HG02759 (cell line): ENCODE data around the gene PTPN6.

ENCODE experiments used
- ATAC-seq: cut with Tn5 transposase; IDR thresholded peaks from one replicate; pipeline ENCODE4 v1.9.1; 2021; ENCODE audit warnings: mild to moderate bottlenecking, moderate library complexity; ENCODE audit not compliant: unreplicated experiment

PTPN6 gene

DNA sequence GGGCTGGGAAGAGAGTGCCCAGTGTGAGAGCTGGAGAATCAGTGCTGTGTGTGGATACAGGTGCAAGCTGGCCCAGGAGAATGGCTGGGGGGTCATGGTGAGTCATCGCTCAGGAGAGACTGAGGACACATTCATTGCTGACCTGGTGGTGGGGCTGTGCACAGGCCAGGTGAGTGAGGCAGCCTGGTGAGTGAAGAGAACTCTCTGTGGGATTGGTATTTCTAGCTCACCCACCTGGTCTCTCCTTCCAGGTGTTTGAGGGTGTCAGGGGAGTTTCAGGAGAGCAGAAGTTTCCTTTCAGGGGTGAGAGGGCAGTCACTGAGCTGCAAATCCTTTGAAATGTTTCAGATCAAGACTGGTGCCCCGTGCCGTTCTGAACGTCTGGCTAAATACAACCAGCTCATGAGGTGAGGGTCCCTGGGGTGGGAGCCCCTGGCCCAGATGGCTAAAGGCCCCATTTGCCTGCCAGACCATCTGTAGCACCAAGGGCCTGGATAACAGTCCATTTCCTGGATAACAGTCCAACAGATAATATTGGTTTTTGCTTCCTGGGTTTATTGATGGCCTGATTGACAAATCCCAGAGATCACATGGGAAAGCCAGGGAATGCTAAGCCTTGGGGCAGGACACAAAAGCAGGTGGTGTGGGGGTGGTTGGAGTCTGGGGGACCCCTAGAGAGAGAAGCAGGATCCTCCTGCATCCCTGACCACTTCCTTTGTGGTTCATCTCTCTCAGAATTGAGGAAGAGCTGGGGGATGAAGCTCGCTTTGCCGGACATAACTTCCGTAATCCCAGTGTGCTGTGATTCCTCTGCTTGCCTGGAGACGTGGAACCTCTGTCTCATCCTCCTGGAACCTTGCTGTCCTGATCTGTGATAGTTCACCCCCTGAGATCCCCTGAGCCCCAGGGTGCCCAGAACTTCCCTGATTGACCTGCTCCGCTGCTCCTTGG lies 28.9 kb upstream of the PTPN6 start:
- ATAC-seq = peak; percentile 39

DNA sequence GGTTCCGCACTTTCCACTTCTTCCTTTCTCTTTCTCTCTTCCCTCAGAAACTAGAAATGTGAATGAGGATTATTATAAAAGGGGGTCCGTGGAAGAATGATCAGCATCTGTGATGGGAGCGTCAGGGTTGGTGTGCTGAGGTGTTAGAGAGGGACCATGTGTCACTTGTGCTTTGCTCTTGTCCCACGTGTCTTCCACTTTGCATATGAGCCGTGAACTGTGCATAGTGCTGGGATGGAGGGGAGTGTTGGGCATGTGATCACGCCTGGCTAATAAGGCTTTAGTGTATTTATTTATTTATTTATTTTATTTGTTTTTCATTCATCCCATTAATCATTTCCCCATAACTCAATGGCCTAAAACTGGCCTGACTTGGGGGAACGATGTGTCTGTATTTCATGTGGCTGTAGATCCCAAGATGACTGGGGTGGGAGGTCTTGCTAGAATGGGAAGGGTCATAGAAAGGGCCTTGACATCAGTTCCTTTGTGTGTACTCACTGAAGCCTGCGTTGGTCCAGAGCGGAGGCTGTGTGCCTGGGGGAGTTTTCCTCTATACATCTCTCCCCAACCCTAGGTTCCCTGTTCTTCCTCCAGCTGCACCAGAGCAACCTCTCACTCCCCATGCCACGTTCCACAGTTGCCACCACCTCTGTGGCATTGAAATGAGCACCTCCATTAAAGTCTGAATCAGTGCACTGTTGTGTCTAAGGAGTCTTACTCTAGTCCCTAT lies 28.0 kb upstream of the PTPN6 start:
- ATAC-seq = no peak

DNA sequence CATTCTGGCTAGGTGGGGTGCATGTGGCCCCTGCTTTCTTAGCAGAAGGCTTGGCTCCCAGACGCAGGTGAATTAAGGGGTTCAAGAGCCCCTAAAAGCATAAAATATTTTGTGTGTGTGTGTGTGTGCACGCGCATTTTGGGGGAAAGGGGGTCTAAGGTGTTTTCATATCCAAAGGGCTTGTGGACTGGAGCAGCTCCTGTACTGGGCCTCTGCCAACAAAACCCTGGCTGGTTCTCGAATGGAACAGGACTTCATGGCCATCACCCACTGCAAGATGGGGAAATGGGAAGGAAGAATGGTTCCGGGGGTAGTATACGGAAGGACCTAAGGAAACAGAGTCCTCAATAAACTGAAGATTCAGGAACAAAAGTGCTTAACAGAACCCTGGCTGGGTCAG lies 27.3 kb upstream of the PTPN6 start:
- no peak for ATAC-seq

GRCh38 chr12:6925239-6925539 lies 26.0 kb upstream of the PTPN6 start:
- ATAC-seq = no peak

GRCh38 chr12:6925540-6926279 lies 25.4 kb upstream of the PTPN6 start:
- ATAC-seq = no peak

DNA sequence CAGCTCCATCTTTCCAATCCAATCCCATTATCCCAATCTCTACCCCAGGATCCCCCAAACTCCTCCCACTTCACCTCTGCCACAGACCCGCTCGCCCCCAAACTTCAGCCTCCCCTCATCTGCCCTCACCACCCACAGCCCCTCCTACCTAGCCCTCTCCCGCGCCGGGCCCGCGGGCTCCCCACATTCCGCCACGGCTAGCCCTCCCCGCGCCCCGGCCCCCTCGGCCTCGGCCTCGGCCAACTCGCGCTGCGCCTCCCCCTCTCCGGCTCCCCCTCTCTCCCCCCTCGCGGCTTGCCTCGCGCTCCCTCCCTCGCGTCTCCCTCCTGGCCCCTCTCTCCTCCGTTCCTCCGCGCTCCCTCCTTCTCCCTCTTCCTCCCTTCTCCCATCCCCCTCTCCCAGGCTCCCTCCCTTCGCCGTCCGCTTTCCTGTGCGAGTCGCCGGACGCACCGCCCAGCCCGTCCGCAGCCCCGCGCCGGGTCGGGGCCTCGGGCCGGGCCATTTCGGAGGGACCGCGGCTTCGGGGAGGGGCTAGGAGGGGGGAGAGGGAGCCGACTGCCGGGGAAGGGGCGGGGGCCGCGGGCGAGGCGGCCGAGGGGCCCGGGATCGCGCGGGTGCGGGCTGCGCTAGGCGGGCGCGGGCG lies 23.7 kb upstream of the PTPN6 start, which contains the start of gene ATN1:
TSS of gene ATN1 (plus strand) at position 581 of the 643 bp plus-strand sequence. CDS start 6,043 bp downstream, outside the sequence.
- no peak for ATAC-seq

- ATAC-seq = no peak
Observed at GRCh38 chr12:6928022-6928702, 23.0 kb upstream of the PTPN6 start.

GRCh38 chr12:6928703-6929407 lies 22.3 kb upstream of the PTPN6 start:
- ATAC-seq = no peak

GRCh38 chr12:6929466-6930452 lies 21.4 kb upstream of the PTPN6 start:
- ATAC-seq = no peak

GRCh38 chr12:6932766-6933165 lies 18.4 kb upstream of the PTPN6 start:
- no peak for ATAC-seq

DNA sequence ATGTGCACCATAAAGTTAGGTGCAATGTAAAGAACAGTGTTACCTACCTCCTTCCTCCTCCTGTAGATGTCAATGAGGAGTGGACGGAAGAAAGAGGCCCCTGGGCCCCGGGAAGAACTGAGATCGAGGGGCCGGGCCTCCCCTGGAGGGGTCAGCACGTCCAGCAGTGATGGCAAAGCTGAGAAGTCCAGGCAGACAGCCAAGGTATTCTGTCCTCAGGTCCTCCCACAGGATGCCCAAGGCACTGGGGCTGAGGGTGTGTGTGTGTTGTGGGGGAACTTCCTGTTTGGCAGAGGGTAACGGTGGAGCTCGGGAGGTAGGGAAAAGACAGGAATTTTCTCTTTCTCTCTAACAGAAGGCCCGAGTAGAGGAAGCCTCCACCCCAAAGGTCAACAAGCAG lies 17.0 kb upstream of the PTPN6 start:
- ATAC-seq = no peak

GRCh38 chr12:6935371-6936193 lies 15.6 kb upstream of the PTPN6 start:
- no peak for ATAC-seq

DNA sequence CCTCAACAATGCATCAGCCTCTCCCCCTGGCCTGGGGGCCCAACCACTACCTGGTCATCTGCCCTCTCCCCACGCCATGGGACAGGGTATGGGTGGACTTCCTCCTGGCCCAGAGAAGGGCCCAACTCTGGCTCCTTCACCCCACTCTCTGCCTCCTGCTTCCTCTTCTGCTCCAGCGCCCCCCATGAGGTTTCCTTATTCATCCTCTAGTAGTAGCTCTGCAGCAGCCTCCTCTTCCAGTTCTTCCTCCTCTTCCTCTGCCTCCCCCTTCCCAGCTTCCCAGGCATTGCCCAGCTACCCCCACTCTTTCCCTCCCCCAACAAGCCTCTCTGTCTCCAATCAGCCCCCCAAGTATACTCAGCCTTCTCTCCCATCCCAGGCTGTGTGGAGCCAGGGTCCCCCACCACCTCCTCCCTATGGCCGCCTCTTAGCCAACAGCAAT lies 14.9 kb upstream of the PTPN6 start:
- no peak for ATAC-seq

GRCh38 chr12:6936636-6937480 lies 14.3 kb upstream of the PTPN6 start:
- ATAC-seq = peak; percentile 7

DNA sequence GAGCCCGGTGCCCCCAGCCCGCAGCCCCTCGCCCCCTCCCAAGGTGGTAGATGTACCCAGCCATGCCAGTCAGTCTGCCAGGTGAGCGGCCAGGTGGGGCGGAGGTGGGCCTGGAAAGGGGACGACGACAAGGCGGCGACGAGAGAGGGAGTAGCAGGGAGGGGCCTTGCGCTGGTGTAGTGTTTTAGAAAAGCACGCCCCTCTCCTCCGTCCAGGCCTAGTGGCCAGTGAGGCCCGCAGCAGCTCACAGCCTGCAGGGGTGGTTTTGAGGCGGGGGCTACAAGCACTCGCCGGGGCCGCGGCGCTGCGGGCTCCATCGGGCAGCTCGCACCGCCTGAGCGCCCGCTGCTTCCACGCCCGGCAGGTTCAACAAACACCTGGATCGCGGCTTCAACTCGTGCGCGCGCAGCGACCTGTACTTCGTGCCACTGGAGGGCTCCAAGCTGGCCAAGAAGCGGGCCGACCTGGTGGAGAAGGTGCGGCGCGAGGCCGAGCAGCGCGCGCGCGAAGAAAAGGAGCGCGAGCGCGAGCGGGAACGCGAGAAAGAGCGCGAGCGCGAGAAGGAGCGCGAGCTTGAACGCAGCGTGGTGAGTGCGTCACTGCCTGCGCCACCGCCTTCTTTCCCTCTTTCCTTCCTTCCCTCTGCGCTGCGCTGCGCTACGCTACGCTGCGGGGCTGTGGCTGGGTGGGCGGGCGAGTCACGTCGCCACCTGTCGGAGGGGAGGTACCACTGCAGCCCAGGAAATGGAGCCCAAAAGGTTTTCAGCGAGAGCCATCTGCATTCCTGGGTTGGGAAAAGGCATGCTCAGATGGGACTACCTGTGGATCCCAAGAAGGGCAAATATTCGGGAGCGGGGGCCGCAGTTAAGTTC lies 13.4 kb upstream of the PTPN6 start:
- ATAC-seq = peak; percentile 92
